Activated T-helper 1 cell treated with Interleukin-2 at 50 U/mL for 16 hours (primary cell): ENCODE data around the gene TPST2.
"Not testable (repeated sequence)": the region's sequence is repeated elsewhere in the genome, so short reads cannot be mapped to it uniquely, and the experiment has no call there.

Source experiments
- DNase-seq: peaks from one replicate; pipeline ENCODE4 v3.0.0-alpha.2; 2020; ENCODE audit warnings: low read depth

The TPST2 gene

GRCh38 chr22:26528518-26528917, 61.4 kb downstream of the TPST2 start:
- not testable (repeated sequence) for DNase-seq

DNA sequence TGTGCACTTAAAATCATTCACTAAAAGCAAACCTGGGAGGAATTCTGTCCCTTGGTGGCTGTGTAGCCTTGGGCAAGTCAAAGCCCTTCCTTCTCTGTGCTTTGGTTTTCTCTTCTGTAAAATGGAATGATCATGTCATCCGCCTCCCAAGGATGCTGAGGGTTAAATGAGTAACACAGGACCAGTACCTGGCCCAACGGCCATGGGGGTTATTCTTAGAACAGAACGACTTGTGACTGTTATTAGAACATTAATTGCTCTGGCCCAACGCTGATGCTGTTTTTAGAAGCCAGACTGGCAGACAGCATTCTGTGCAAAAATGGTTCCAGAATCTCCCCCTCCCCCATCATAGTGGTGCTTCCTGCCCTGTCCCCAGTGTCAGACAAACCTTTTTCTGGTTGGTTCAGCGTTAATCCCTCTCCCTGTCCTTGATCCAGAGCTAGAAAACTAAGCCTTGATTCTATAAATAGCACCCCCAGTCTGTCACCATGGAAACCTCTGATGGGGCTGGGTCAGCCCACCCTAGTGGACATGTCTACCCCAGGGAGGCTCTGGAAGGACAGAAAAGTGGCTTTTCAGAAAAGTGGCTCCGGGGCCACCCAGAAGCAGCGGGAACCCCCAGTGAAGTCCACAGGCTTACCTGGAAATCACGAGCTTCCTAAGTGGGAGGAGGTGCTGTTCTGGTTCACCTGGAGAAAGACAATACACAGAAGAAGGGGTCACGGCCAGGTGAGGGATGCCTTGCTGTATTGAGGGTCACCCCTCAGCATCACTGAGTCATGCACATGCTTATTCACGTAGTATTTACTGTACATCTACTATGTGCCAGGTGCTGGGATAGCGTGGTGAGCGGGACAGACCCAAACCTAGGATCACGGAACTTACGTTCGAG, 62.1 kb downstream of the TPST2 start:
- DNase-seq, result no peak

- no peak for DNase-seq
Observed at GRCh38 chr22:26527167-26527566, 62.8 kb downstream of the TPST2 start.

GRCh38 chr22:26525946-26526564, 63.9 kb downstream of the TPST2 start:
- no peak for DNase-seq

- no peak for DNase-seq
Observed at GRCh38 chr22:26524870-26525269, 65.1 kb downstream of the TPST2 start.

- DNase-seq, result no peak
Observed at GRCh38 chr22:26522592-26522991, 67.3 kb downstream of the TPST2 start.

DNA sequence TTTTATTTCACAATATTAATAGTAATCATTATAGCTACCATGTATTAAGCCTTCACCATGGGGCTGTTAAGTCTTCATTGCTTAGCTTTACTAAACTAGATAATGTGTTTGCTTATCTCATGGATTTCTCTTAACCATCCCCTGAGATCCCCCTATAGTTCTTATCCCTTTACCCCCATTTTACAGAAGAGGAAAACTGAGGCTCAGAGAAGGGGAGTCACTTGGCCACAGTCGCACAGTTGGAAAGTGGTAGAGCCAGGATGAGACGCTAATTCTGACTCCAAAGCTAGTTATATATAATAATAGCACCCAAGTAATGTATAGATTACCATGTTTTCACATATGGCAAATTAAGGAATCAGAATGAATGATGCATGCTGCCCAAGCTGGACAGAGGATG, 67.9 kb downstream of the TPST2 start:
- DNase-seq, result no peak

DNA sequence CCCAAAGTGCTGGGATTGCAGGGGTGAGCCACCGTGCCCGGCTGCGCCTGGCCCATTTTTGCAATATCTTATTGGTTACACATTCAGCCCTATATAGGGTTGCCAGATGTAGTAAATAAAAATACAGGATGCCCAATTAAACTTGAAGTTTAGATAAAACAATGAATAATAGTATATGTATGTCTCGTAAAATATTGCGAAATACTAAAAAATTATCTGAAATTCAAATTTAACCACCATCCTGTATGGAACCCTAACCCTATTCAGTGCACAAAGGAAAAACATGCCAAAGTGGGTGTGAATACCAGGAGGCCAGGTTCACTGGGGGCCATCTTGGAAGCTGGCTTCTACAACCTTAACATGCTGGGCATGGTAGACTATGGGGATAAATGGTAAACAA, 72.5 kb downstream of the TPST2 start:
- DNase-seq, result no peak

DNA sequence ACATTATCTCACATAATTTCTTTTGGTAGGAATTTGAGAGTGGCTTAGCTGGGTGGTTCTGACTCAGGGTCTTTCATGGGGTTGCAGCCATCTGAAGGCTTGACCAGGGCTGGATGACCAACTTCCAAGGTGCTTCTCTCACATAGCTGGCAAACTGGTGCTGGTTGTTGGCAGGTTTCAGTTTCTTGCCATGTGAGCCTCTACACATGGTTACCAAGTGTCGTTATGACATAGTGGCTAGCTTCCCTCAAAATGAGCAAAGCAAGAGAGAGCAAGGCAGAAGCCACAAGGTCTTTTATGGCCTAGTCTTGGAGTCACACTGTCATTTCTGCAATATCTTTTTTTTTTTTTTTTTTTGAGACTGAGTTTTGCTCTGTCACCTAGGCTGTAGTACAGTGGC, 73.4 kb downstream of the TPST2 start:
- no peak for DNase-seq

DNA sequence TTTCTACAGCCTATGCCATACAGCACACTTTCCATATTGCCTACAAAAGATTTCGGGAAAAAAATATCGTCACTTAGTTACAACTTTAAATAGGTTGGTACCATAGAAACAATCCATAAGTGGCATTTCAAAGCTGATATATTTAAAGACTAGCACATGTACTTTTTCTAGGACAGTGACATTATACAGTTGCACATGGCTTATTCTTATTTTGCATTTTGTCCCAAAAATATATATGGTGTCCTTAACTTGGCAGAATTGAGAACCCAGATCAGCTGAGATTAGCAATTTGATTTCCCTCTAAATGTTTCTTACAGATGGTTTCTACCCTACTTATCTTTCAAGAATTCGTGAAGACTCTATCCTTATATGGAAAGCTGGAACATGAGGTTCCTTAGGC, 74.0 kb downstream of the TPST2 start:
- no peak for DNase-seq

GRCh38 chr22:26514419-26515161, 75.3 kb downstream of the TPST2 start:
- DNase-seq, result no peak

DNA sequence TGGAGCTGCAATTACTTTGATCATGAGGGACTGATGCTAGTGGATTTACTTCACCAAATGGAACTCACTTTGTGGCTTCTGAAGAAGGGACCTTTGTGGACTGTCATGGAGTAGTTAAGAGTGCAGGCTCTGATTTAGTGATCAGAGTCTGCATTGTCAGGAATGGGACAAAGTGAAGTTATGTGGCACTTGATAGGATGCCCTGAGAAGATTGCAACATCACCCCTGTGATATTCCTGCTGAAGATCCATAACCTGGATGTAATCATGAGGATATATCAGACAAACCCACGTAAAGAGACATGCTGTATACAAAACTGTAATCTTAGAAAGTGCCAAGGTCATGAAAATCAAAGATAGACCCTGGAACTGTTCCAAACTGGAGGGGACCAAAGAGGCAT, 76.1 kb downstream of the TPST2 start:
- DNase-seq, result no peak

GRCh38 chr22:26512149-26512793, 77.7 kb downstream of the TPST2 start, which contains the start of gene TFIP11:
TFIP11 (minus strand) TSS chr22:26512473; CDS start chr22:26510272, 2,201 bp downstream.
- peak; percentile 83 for DNase-seq

DNA sequence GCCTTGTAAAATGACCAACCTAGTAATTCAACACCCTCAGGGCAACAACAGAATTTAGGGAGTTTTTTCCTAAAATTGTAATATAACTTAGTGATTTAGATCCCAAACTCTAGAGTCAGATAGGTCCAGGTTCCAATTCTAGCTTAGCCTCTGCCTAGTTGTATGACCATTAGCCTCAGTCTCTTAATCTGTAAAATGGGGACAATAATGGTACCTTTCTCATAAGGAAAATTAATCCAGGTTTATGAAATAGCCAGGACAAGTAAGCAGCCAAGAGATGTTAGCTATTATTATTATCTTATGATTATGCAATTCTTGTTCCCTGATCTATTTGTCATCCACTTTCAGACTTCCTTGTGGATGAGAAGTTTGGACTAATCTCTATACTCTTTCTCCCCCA, 81.8 kb downstream of the TPST2 start:
- no peak for DNase-seq

GRCh38 chr22:26503758-26504157, 86.2 kb downstream of the TPST2 start:
- DNase-seq, result no peak

- DNase-seq, result peak; percentile 22
Observed at GRCh38 chr22:26502688-26503561, 87.0 kb downstream of the TPST2 start.

- DNase-seq, result no peak
Observed at GRCh38 chr22:26501996-26502395, 87.9 kb downstream of the TPST2 start.

GRCh38 chr22:26499188-26499703, 90.7 kb downstream of the TPST2 start:
- no peak for DNase-seq

DNA sequence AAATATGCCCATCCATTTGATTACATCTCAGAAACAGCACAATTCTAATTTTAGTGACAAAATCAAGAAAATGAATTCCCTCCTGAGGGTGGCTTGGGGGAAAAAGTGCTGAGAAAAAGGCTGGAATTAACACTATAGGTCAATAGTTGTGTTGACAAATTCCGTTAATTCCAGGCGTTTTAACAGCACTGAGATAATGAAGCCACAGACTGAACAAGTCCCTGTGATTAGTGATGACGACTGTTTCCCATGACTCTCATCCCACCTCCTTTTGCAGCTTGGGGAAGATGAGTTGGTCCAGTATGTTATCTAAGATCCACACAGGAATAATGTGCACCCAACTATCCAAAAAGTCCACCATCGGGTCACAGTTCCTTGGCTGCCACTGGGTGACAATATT, 93.5 kb downstream of the TPST2 start:
- no peak for DNase-seq

- no peak for DNase-seq
Observed at GRCh38 chr22:26494506-26494905, 95.4 kb downstream of the TPST2 start.

DNA sequence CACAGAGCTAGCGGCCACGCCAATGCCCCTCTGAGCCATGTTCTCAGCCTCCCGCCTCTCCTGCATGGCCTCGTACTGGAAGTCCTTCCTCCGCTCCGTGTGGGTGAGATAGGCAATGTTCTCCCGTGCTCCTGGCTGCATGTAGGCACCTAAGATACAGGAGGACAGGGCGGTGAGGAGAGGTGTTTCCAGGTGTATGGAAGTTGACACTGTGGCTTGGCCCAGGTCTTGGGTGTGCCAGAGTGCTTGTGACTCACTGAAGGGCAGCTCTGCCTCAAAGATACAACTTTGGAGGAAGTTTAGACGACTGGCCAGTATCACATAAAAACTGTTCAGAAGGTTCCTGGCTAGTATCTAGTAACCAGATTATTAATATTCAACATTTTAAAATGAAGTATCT, 97.7 kb downstream of the TPST2 start:
- no peak for DNase-seq
